SK-N-SH (cell line): ENCODE results near the gene PLEKHA6. TPM values are rescaled to one million over a fixed set of nuclear protein-coding genes. Genes with fewer than 3 reads are reported as not detected.
"Not testable (repeated sequence)": the region's sequence is repeated elsewhere in the genome, so short reads cannot be mapped to it uniquely, and the experiment has no call there.

ENCODE experiments used
- CTCF ChIA-PET: fragments of 300-600, 350-600 bp; formaldehyde crosslinking; extraction: SDS; loops from one replicate; lab custom pipeline; 2021; lab: Yijun Ruan, JAX
- POLR2A ChIA-PET: fragments of 350-600 bp; sonication (Branson Sonifier 250); formaldehyde crosslinking; extraction: SDS; loops from one replicate; lab custom pipeline; 2020; ENCODE audit warnings: antibody characterized with exemption, inconsistent platforms; lab: Yijun Ruan, JAX
- DNase-seq: peaks from one replicate; pipeline ENCODE4 v3.0.0; 2012
- H2AFZ ChIP-seq: fragments of 200-600 bp; sonication (generic); 2 replicates; pipeline ENCODE4 v1.8.1; 2016; ENCODE audit warnings: antibody characterized with exemption, mild to moderate bottlenecking, low read depth
- H3F3A ChIP-seq: fragments of 200-600 bp; sonication (generic); replicated peaks from 2 replicates; pipeline ENCODE3; 2016; ENCODE audit warnings: antibody characterized with exemption, mild to moderate bottlenecking; ENCODE audit not compliant: insufficient read depth
- H3K27ac ChIP-seq, 2 experiments: fragments of 200-500 bp in 1 of 2; fragments of 200-600 bp in 1 of 2; sonication (Bioruptor generic) in 1 of 2; sonication (generic), shearing (Covaris generic) in 1 of 2; 2 replicates each; pipeline versions ENCODE4 v1.5.1 to v1.6.1; 2014 to 2016; ENCODE audit warnings: low read depth in 2 of 2, inconsistent platforms in 1 of 2, low read length in 1 of 2, mild to moderate bottlenecking in 1 of 2, mixed read lengths in 1 of 2
- H3K27me3 ChIP-seq: fragments of 200-600 bp; sonication (generic), shearing (Covaris generic); 2 replicates; pipeline ENCODE4 v1.6.1; 2016; ENCODE audit warnings: mixed run types; ENCODE audit not compliant: insufficient read depth
- H3K36me3 ChIP-seq, 2 experiments: fragments of 200-500 bp in 1 of 2; fragments of 200-600 bp in 1 of 2; sonication (Bioruptor generic) in 1 of 2; sonication (generic) in 1 of 2; replicated peaks in 1 of 2; 2 replicates each; pipeline versions ENCODE3 to v1.5.1; 2014 to 2016; ENCODE audit warnings: low read length in 1 of 2, mild to moderate bottlenecking in 1 of 2; ENCODE audit not compliant: insufficient read depth in 2 of 2, control insufficient read depth in 1 of 2
- H3K4me1 ChIP-seq, 2 experiments: fragments of 200-500 bp in 1 of 2; fragments of 200-600 bp in 1 of 2; sonication (Bioruptor generic) in 1 of 2; sonication (generic), shearing (Covaris generic) in 1 of 2; 2 replicates each; pipeline versions ENCODE4 v1.5.1 to v1.6.1; 2014 to 2016; ENCODE audit warnings: low read depth in 1 of 2, low read length in 1 of 2, mixed run types in 1 of 2; ENCODE audit not compliant: insufficient read depth in 2 of 2, control insufficient read depth in 1 of 2
- H3K4me2 ChIP-seq: fragments of 200-600 bp; sonication (generic), shearing (Covaris generic); 2 replicates; pipeline ENCODE4 v1.6.1; 2017; ENCODE audit warnings: mixed run types
- H3K4me3 ChIP-seq, 2 experiments: fragments of 200-500 bp in 1 of 2; fragments of 200-600 bp in 1 of 2; sonication (Bioruptor generic) in 1 of 2; sonication (generic), shearing (Covaris generic) in 1 of 2; 2 replicates each; pipeline versions ENCODE4 v1.5.1 to v1.8.1; 2014 to 2016; ENCODE audit warnings: low read depth in 2 of 2, inconsistent platforms in 1 of 2, low read length in 1 of 2, mild to moderate bottlenecking in 1 of 2, mixed read lengths in 1 of 2, moderate library complexity in 1 of 2
- H3K79me2 ChIP-seq: fragments of 200-600 bp; sonication (generic); 2 replicates; pipeline ENCODE4 v1.8.1; 2017; ENCODE audit warnings: mild to moderate bottlenecking; ENCODE audit not compliant: insufficient read depth
- H3K9ac ChIP-seq: fragments of 200-600 bp; sonication (generic); 2 replicates; pipeline ENCODE4 v1.6.1; 2017; ENCODE audit warnings: mixed run types
- H3K9me2 ChIP-seq: fragments of 200-600 bp; sonication (generic); 2 replicates; pipeline ENCODE4 v1.6.1; 2017; ENCODE audit warnings: mixed run types
- H3K9me3 ChIP-seq: fragments of 200-600 bp; sonication (generic); 2 replicates; pipeline ENCODE4 v1.6.1; 2017; ENCODE audit warnings: mixed run types, mild to moderate bottlenecking, moderate library complexity
- H4K20me1 ChIP-seq: fragments of 200-600 bp; sonication (generic); 2 replicates; pipeline ENCODE4 v1.6.1; 2017; ENCODE audit warnings: mild to moderate bottlenecking, mixed run types; ENCODE audit not compliant: insufficient read depth
- CHD2 ChIP-seq: fragments of 150-350 bp; IDR thresholded peaks from 2 replicates; pipeline ENCODE4 v1.6.1; 2018; ENCODE audit warnings: low read length; ENCODE audit not compliant: partially characterized antibody
- EZH2phosphoT487 ChIP-seq: fragments of 200-600 bp; sonication (generic); IDR thresholded peaks from 2 replicates; pipeline ENCODE4 v1.6.1; 2017; ENCODE audit warnings: low read depth, mixed run types, mild to moderate bottlenecking, antibody characterized with exemption, moderate library complexity, borderline replicate concordance
- FOSL2 ChIP-seq: IDR thresholded peaks from 2 replicates; pipeline ENCODE4 v1.4.0; 2012; ENCODE audit warnings: low read depth, mild to moderate bottlenecking, moderate library complexity, borderline replicate concordance
- FOXJ3 ChIP-seq: sonication (generic); formaldehyde crosslinking; IDR thresholded peaks from 2 replicates; pipeline ENCODE4 v1.5.1; 2020; ENCODE audit warnings: mild to moderate bottlenecking, missing genetic modification reagents
- MXI1 ChIP-seq: IDR thresholded peaks from 2 replicates; pipeline ENCODE4 v1.6.1; 2012; ENCODE audit warnings: mild to moderate bottlenecking, low read depth, low read length, improper control_type of control experiment
- NFIC ChIP-seq: IDR thresholded peaks from 2 replicates; pipeline ENCODE4 v1.4.0; 2012; ENCODE audit warnings: borderline replicate concordance
- PBX3 ChIP-seq: IDR thresholded peaks from 2 replicates; pipeline ENCODE4; 2012
- RCOR1 ChIP-seq: fragments of 150-350 bp; IDR thresholded peaks from 2 replicates; pipeline ENCODE4 v1.6.1; 2017; ENCODE audit warnings: antibody characterized with exemption, low read length
- REST ChIP-seq: IDR thresholded peaks from 2 replicates; pipeline ENCODE4 v1.6.1; 2012; ENCODE audit warnings: mild to moderate bottlenecking, low read depth, low read length, moderate library complexity
- RFX5 ChIP-seq: IDR thresholded peaks from 2 replicates; pipeline ENCODE4 v1.6.1; 2012; ENCODE audit warnings: mild to moderate bottlenecking, improper control_type of control experiment, low read length
- TAF1 ChIP-seq: IDR thresholded peaks from 2 replicates; pipeline ENCODE4 v1.6.1; 2012; ENCODE audit warnings: low read depth, mild to moderate bottlenecking, low read length, moderate library complexity, borderline replicate concordance
- USF1 ChIP-seq: IDR thresholded peaks from 2 replicates; pipeline ENCODE4 v1.4.0; 2012; ENCODE audit warnings: low read depth, borderline replicate concordance
- YY1 ChIP-seq: IDR thresholded peaks from 2 replicates; pipeline ENCODE4 v1.4.0; 2012; ENCODE audit warnings: low read depth, mild to moderate bottlenecking
- WGBS: methylation state at CpG from one replicate; pipeline ENCODE4 v1.1.6; 2017; ENCODE audit warnings: low lambda C conversion rate; 5-methylcytosine and 5-hydroxymethylcytosine counted together
- polyA plus RNA-seq, 3 experiments: library from polyadenylated mRNA; depleted of rRNA; stranded (reverse); fragments of >200 nt; gene quantifications; 2 replicates each; pipeline ENCODE4 v1.2.3, GENCODE V29; 2012

Gene PLEKHA6
- polyA plus RNA-seq, 1 of the 3 experiments (the other 2 are of a cell fraction) = 1.2 TPM

- Histone ChIP-seq H3F3A (no peaks in the 10 kb centered on the region), H3K27ac (no peak overlapping the region; a peak in 1 of 4 replicates), H3K9ac (no peak overlapping the region), H3K9me2 (no peaks in the 10 kb centered on the region), H2AFZ (no peak overlapping the region)
- ChIA-PET POLR2A (no interaction called here), CTCF (interaction anchor here (1.2 to 2.6 kb wide), 6 partner anchors 11 to 73 kb away, joined by 3 to 8 read pairs (median 5); no protein-coding TSS in a partner anchor)
- TF ChIP-seq EZH2phosphoT487 = no peak
- TF ChIP-seq RFX5 = no peak
- TF ChIP-seq FOXJ3 (CRISPR knock-in tag) = no peak
- no peak for TF ChIP-seq USF1
- TF ChIP-seq CHD2 = no peak
- no peak for TF ChIP-seq REST
- TF ChIP-seq MXI1 = no peak
- no peak for TF ChIP-seq TAF1
- no peak for TF ChIP-seq RCOR1
- no peak for TF ChIP-seq NFIC
- TF ChIP-seq PBX3 = no peak
- TF ChIP-seq FOSL2 = no peak
- no peak for TF ChIP-seq YY1
- TF ChIP-seq, all 33 proteins: peak for 0
- WGBS = 50% methylated on average over 3 of the region's 3 CpGs
- H3K27me3 ChIP-seq = no peaks in the 10 kb centered on the region
- no peaks in the 10 kb centered on the region for H3K36me3 ChIP-seq
- no peaks in the 10 kb centered on the region for H3K9me3 ChIP-seq
- no peak for DNase-seq
- H4K20me1 ChIP-seq = no peaks in the 10 kb centered on the region
- peaks cover 0 to 72% of the 10 kb centered on the region in 2 experiments; a peak in 2 of 4 replicates for H3K4me1 ChIP-seq
- no peaks in the 10 kb centered on the region for H3K79me2 ChIP-seq
- no peak overlapping the region for H3K4me3 ChIP-seq
- no peak overlapping the region for H3K4me2 ChIP-seq
Observed at GRCh38 chr1:204331275-204331674, 28.5 kb downstream of the PLEKHA6 start.

GRCh38 chr1:204327870-204328269, 31.9 kb downstream of the PLEKHA6 start:
- not testable (repeated sequence) for H3F3A ChIP-seq, H3K9me2 ChIP-seq, H3K79me2 ChIP-seq, H3K9me3 ChIP-seq, H3K27me3 ChIP-seq, H2AFZ ChIP-seq, H3K9ac ChIP-seq, H4K20me1 ChIP-seq, H3K36me3 ChIP-seq, H3K4me2 ChIP-seq, DNase-seq, H3K4me3 ChIP-seq
- WGBS = 86% methylated on average over 3 of the region's 3 CpGs
- ChIA-PET POLR2A (interaction anchor here (0.7 to 3.6 kb wide), 3 partner anchors 8 to 28 kb away, joined by 4 to 12 read pairs (median 4); no protein-coding TSS in a partner anchor), CTCF (interaction anchor here (1.0 to 3.3 kb wide), 7 partner anchors 9 to 70 kb away, joined by 3 to 15 read pairs (median 9); partner anchors contain the start of gene PLEKHA6)
- peaks cover 0 to 41% of the 10 kb centered on the region in 2 experiments; a peak in 2 of 4 replicates for H3K4me1 ChIP-seq
- H3K27ac ChIP-seq = peak overlapping the region in 1 of 2 experiments; percentile 80; a peak in 2 of 4 replicates
